GM12874 (cell line): Measurements from ENCODE around the gene RANBP3.

Source experiments
- TF ChIP-seq, protein P1 (sequence below): IDR thresholded peaks from 2 replicates; pipeline ENCODE4 v1.5.1; 2011; ENCODE audit warnings: low read depth, mild to moderate bottlenecking, control low read depth, low read length, moderate library complexity; ENCODE audit not compliant: insufficient read depth

RANBP3 gene

DNA sequence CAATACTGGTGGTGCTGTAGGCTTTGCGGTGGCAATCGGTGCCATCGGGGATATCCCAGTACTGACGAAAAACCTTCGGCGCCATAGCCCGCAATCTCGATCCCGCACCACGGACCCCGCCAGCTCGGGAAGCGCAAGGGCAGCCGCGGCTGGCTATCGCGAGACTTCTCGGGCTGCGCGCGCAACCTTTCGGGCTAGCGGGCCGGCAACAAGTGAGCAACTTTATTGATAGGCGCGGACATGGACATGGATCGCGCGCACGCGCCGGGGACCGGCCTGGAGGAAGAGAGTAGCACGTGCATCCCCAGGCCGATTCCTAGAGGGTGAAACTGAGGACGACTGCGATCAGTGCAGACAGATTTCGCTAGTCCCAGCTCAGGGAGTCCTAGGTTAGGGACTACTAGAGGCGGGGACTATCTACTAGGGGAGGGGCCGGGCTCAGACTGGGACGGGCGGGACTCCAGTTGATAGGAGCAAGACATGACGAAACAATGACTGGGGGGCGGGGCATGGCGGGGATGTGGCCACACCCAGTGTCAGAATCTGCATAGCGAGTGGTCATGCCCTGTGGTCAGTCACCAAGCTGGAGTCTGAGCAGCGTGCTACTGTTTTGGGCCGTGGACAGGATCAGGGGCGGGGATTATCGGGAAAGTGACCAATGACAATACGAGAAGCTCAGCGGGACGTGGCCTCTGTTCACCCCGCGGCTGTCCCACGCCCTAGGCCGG, 74.2 kb downstream of the RANBP3 start, which contains the start of gene NDUFA11:
Gene NDUFA11 (minus strand): TSS at position 167 of the 728 bp plus-strand sequence. CDS start 82 bp downstream, at position 85.
- TF ChIP-seq, protein P1, sequence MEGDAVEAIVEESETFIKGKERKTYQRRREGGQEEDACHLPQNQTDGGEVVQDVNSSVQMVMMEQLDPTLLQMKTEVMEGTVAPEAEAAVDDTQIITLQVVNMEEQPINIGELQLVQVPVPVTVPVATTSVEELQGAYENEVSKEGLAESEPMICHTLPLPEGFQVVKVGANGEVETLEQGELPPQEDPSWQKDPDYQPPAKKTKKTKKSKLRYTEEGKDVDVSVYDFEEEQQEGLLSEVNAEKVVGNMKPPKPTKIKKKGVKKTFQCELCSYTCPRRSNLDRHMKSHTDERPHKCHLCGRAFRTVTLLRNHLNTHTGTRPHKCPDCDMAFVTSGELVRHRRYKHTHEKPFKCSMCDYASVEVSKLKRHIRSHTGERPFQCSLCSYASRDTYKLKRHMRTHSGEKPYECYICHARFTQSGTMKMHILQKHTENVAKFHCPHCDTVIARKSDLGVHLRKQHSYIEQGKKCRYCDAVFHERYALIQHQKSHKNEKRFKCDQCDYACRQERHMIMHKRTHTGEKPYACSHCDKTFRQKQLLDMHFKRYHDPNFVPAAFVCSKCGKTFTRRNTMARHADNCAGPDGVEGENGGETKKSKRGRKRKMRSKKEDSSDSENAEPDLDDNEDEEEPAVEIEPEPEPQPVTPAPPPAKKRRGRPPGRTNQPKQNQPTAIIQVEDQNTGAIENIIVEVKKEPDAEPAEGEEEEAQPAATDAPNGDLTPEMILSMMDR: no peak

GRCh38 chr19:5903056-5903623, 74.8 kb downstream of the RANBP3 start:
- TF ChIP-seq, protein P1: no peak

- TF ChIP-seq, protein P1: no peak
Observed at GRCh38 chr19:5900976-5901375, 77.0 kb downstream of the RANBP3 start.

GRCh38 chr19:5899728-5900526, 78.0 kb downstream of the RANBP3 start:
- TF ChIP-seq, protein P1: no peak

DNA sequence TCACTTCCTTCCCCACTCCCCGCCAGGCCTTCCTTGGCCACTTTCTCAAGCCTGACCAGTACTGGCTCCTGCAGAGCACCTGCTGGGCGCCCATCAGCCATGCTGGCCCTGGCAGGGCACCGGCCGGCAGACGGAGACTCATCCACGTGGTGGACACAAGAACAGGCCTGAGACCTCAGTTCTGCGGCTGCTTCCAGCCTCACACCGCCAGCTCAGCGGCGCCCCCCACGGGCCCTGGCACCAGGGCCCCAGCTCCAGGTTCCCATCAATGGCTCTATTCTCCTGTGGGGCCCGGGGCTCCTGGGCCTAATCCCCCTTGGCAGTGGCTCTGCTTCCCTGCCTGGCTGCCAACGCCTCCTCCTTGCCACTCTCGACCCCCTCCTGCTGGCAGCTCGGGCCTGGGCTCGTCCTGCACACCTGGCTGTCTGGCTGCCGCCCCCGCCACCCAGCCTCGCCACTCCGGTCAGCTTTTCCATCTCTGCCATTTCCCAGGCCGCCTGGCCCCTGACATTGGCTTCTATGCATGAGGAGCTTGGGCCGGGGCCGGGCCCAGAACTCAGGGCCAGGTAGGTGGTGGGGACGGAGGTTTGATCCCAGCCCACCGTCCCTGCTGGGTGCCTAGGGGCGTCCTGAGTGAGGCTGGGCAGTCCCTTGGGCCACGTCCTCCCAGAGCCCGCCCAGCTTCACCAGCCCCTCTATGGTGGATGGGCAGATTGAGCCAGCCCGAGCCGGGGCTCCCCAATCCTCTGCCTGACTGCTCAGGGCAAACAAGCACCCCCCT, 80.6 kb downstream of the RANBP3 start:
- TF ChIP-seq, protein P1: 0 out of 2 replicates have a peak, but pooled peaks have one; percentile 23

- TF ChIP-seq, protein P1: no peak
Observed at GRCh38 chr19:5896365-5897076, 81.4 kb downstream of the RANBP3 start.
